Gastroesophageal sphincter (tissue), 4 donors: ENCODE results near the gene CSNK2B. TPM values are rescaled to one million over a fixed set of nuclear protein-coding genes. Genes with fewer than 3 reads are reported as not detected.

Experiments used
- ATAC-seq: fragments of 150-250 bp; one replicate; pipeline ENCODE4 v1.9.1; 2016; ENCODE audit warnings: mild to moderate bottlenecking, moderate library complexity
- H3K27ac ChIP-seq, 4 donors: fragments of 200-600 bp; sonication (generic) in 3 of 4; 1 replicate in 3 of 4; 2 replicates in 1 of 4; pipeline ENCODE4 v1.5.1; 2016 to 2019
- H3K27me3 ChIP-seq: fragments of 200-600 bp; sonication (generic); one replicate; pipeline ENCODE4 v1.5.1; 2019
- H3K36me3 ChIP-seq, 2 donors: fragments of 200-600 bp; sonication (generic); one replicate each; pipeline ENCODE4 v1.5.1; 2019; ENCODE audit warnings: control low read depth in 1 of 2
- H3K4me1 ChIP-seq, 3 donors: fragments of 200-600 bp; sonication (generic); 1 replicate in 2 of 3; 2 replicates in 1 of 3; pipeline ENCODE4 v1.5.1; 2016 to 2019; ENCODE audit warnings: control low read depth in 2 of 3
- H3K4me3 ChIP-seq, 2 donors: fragments of 200-600 bp; sonication (generic); one replicate each; pipeline ENCODE4 v1.5.1; 2019; ENCODE audit warnings: mild to moderate bottlenecking in 1 of 2, moderate library complexity in 1 of 2
- H3K9me3 ChIP-seq, 3 donors: fragments of 200-600 bp; sonication (generic); one replicate each; pipeline ENCODE4 v1.5.1; 2017 to 2019; ENCODE audit warnings: control low read depth in 2 of 3
- EP300 ChIP-seq: sonication (generic); formaldehyde crosslinking; IDR thresholded peaks from one replicate; pipeline ENCODE4 v1.6.1; 2017; ENCODE audit warnings: antibody characterized with exemption, mild to moderate bottlenecking
- POLR2A ChIP-seq, 2 donors: fragments of 450-650 bp; IDR thresholded peaks; one replicate each; pipeline ENCODE4 v1.6.1; 2017; ENCODE audit warnings: antibody characterized with exemption in 2 of 2, mild to moderate bottlenecking in 2 of 2, moderate library complexity in 1 of 2
- POLR2AphosphoS5 ChIP-seq: sonication (generic); formaldehyde crosslinking; IDR thresholded peaks from one replicate; pipeline ENCODE4 v1.6.1; 2017; ENCODE audit warnings: antibody characterized with exemption
- WGBS, 2 donors: methylation state at CpG; one replicate each; pipeline ENCODE4 v1.1.5; 2018; ENCODE audit warnings: low coverage in 1 of 2; 5-methylcytosine and 5-hydroxymethylcytosine counted together
- total RNA-seq, 4 donors: library from RNA; depleted of rRNA; stranded (reverse); fragments of >200 nt; gene quantifications; one replicate each; pipeline ENCODE4 v1.1.0, GENCODE V29; 2016
- TF ChIP-seq, protein P1 (sequence below), 4 experiments: fragments of 200-600 bp in 2 of 4; fragments of 450-650 bp in 2 of 4; sonication (generic) in 1 of 4; IDR thresholded peaks; one replicate each; pipeline ENCODE4 v1.5.1; 2017 to 2019; ENCODE audit warnings: antibody characterized with exemption in 4 of 4, mild to moderate bottlenecking in 2 of 4, moderate library complexity in 2 of 4

The CSNK2B gene
- total RNA-seq, 4 donors from 2014 or later, result 162 to 197 (median 167) TPM

DNA sequence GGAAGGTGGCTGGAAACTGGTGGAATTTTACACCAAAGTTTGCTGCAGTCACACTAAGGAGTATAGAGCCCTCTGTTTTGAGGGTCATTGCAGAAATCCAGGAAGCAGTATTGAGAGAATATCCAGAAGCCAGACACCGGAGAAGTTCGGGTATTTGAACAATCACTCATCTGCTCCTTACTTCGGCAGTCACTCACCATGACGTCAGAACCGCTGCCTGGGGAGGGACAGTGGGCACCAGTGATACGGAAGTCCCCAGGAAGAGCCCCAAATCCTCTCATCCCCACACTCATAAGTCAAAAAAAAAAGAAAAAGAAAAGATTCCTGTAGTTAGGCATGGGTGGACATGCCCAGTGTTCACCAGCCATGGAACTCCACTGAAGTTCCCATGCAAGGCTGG is 11.0 kb downstream of the CSNK2B start:
- ATAC-seq, result no peak
- TF ChIP-seq EP300 (no peak), POLR2A (IDR thresholded peaks at IDR 0.05) (no peak), POLR2AphosphoS5 (no peak)
- TF ChIP-seq, protein P1, sequence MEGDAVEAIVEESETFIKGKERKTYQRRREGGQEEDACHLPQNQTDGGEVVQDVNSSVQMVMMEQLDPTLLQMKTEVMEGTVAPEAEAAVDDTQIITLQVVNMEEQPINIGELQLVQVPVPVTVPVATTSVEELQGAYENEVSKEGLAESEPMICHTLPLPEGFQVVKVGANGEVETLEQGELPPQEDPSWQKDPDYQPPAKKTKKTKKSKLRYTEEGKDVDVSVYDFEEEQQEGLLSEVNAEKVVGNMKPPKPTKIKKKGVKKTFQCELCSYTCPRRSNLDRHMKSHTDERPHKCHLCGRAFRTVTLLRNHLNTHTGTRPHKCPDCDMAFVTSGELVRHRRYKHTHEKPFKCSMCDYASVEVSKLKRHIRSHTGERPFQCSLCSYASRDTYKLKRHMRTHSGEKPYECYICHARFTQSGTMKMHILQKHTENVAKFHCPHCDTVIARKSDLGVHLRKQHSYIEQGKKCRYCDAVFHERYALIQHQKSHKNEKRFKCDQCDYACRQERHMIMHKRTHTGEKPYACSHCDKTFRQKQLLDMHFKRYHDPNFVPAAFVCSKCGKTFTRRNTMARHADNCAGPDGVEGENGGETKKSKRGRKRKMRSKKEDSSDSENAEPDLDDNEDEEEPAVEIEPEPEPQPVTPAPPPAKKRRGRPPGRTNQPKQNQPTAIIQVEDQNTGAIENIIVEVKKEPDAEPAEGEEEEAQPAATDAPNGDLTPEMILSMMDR (IDR thresholded peaks at IDR 0.05), result no peak
- 57% methylated on average over 6 of the region's 6 CpGs; no CpG with 5 or more reads in 1 of the 2 donors for WGBS, 2 donors

DNA sequence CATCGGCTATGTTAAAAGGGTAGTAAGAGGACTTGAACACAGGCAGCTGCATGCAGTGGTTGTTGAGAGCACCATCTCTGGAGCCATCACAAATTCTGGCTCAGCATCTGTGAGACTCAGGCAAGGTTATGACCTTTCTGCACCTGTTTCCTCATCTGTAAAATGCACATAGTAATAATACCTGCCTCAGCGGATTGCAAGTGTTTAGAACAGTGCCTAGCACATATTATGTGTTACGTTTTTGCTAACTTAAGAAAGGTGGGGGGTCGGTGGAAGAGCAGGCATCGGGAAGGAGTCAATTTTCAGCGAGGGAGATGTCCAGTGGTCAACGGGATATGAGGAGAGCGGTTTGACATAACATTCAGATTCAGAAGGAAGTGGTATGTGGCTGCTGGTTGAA is 12.1 kb downstream of the CSNK2B start:
- H3K27me3 ChIP-seq, result no peaks in the 10 kb centered on the region
- 74 to 81% methylated on average over 5 to 8 of the region's 8 CpGs for WGBS, 2 donors
- no peak overlapping the region for H3K4me3 ChIP-seq
- H3K27ac ChIP-seq, result no peak overlapping the region
- H3K36me3 ChIP-seq, result peaks cover 0 to 16% of the 10 kb centered on the region in 2 donors
- no peaks in the 10 kb centered on the region for H3K9me3 ChIP-seq
- peaks cover 0 to 25% (median 5%) of the 10 kb centered on the region in 3 donors for H3K4me1 ChIP-seq
- no peak for ATAC-seq
- TF ChIP-seq, protein P1 (IDR thresholded peaks at IDR 0.05), result no peak
- TF ChIP-seq POLR2A (IDR thresholded peaks at IDR 0.05) (no peak), POLR2AphosphoS5 (no peak)

More for the DNA sequence above, 11.0 kb downstream of the CSNK2B start:
- H3K36me3 ChIP-seq, result peaks cover 0 to 26% of the 10 kb centered on the region in 2 donors
- no peaks in the 10 kb centered on the region for H3K9me3 ChIP-seq
- no peaks in the 10 kb centered on the region for H3K27me3 ChIP-seq
- no peak overlapping the region for H3K27ac ChIP-seq
- no peak overlapping the region for H3K4me3 ChIP-seq
- H3K4me1 ChIP-seq, result peaks cover 0 to 20% (median 5%) of the 10 kb centered on the region in 3 donors

DNA sequence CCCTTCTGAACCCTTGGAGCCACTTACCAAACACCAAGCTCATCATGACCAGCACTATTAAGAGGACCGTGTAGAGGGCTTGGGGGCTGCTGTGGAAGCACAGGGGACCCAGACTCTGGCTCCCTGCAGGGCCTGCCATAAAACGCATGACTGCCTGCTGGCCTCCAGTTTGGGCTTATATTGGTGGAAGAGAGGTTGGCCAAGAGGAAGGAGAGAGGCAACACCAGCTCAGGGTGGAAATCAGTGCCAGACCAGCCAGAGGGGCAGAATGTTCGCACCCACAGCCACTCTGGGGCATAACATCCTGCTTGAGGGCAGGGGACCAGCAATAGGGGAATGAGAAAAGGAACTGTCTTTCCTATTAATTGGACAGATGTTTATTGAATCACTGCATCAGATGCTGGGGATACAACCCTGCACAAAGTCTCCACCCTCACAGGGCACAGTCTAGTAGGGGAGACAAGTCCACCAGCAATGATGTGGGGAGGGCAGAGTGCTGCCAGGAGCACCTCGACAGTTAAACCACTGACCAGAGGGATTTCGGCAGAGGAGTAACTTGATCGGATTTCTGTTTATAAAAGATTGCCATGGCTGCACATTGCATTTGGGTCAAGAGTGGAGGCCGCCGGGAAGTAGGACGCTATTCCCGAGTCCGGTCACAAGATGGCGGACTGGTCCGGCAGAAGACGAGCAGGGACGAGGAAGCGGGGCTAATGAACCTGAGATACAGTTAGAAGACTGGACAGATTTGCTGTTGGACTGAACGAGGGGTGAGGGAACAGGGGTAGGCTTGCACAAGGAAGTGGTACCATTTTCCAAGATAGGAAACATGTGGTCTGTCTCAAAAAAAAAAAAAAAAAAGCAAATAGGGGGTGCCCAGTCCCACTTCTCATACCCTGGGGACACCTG is 14.6 kb downstream of the CSNK2B start, which contains the start of gene LY6G5C:
Gene LY6G5C, minus strand, starts transcription at position 842 of the 909 bp plus-strand sequence. Its CDS starts 694 bp downstream, at position 148.
- peak; percentile 88 for ATAC-seq
- H3K27ac ChIP-seq, result peak within 1 kb of the TSS in 3 of 4 donors; percentile 58 to 86 (median 67)
- 5 to 15% methylated on average over 5 to 11 of the region's 17 CpGs for WGBS, 2 donors
- H3K4me1 ChIP-seq, result peaks cover 0 to 35% (median 5%) of the 10 kb centered on the region in 3 donors
- peaks cover 0 to 2% of the 10 kb centered on the region in 2 donors for H3K36me3 ChIP-seq
- peak within 1 kb of the TSS; percentile 46 to 50 for H3K4me3 ChIP-seq
- H3K27me3 ChIP-seq, result no peaks in the 10 kb centered on the region
- no peaks in the 10 kb centered on the region for H3K9me3 ChIP-seq
- TF ChIP-seq EP300 (no peak), POLR2A (IDR thresholded peaks at IDR 0.05) (no peak), POLR2AphosphoS5 (peak; percentile 44)
- TF ChIP-seq, protein P1 (IDR thresholded peaks at IDR 0.05), result peak in 3 of 4 experiments; percentile 66 to 85 (median 67)

DNA sequence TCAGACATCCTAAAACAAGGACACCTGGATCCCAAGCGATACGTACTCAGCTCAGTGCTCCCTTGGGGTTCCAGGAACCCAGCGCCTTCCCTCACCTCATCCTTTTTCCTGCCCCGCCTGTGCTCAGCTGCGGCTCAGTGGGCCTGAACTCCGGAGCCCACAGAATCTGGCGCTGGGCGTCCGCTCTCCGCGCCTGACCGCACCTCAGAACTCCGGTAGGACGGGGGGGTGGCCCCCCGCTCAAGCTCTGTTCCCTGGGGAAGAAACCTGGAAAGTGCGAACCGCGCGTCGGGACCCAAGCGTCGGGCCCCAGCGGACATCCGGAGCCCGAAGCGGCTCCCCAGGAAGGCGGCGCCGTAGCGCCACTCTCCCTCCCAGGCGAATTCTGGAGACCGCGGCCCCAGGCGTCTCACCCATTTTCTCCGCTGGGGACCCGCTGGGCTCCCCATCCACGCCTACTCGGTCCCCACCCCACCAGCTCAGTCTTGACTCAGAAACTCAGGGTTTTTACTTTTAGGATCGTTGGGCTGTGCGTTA is 15.3 kb downstream of the CSNK2B start:
- no peak for TF ChIP-seq POLR2A (IDR thresholded peaks at IDR 0.05)
- no peak for TF ChIP-seq POLR2AphosphoS5
- TF ChIP-seq, protein P1 (IDR thresholded peaks at IDR 0.05), result peak in 3 of 4 experiments; percentile 28 to 42 (median 38)
- TF ChIP-seq EP300, result no peak
- WGBS, 2 donors, result 0 to 1% methylated on average over 6 to 17 of the region's 40 CpGs
- Histone ChIP-seq H3K27ac (peak overlapping the region in 3 of 4 donors; percentile 16 to 86 (median 67)), H3K27me3 (no peaks in the 10 kb centered on the region), H3K4me3 (peak overlapping the region; percentile 46 to 50), H3K9me3 (no peaks in the 10 kb centered on the region), H3K36me3 (peaks cover 0 to 9% of the 10 kb centered on the region in 2 donors), H3K4me1 (peaks cover 0 to 35% (median 5%) of the 10 kb centered on the region in 3 donors)
- peak; percentile 52 for ATAC-seq
